H9 (cell line): ENCODE results near the gene WNT6. TPM values are rescaled to one million over a fixed set of nuclear protein-coding genes. Genes with fewer than 3 reads are reported as not detected.

ENCODE experiments used
- DNase-seq: peaks from one replicate; pipeline ENCODE4 v3.0.0-alpha.2; 2017
- H2AFZ ChIP-seq: one replicate; pipeline ENCODE4 v1.6.1; 2013; ENCODE audit warnings: mild to moderate bottlenecking, low read length, control low read depth, moderate library complexity
- H2AK5ac ChIP-seq: 2 replicates; pipeline ENCODE4 v1.6.1; 2013; ENCODE audit warnings: low read length, control low read depth, mixed read lengths; ENCODE audit not compliant: insufficient read length
- H2BK120ac ChIP-seq: one replicate; pipeline ENCODE4 v1.6.1; 2013; ENCODE audit warnings: low read depth, mild to moderate bottlenecking, low read length, control low read depth, inconsistent platforms; ENCODE audit not compliant: poor library complexity, severe bottlenecking
- H2BK12ac ChIP-seq: 2 replicates; pipeline ENCODE4 v1.6.1; 2013; ENCODE audit warnings: low read length, control low read depth, mixed read lengths, low read depth; ENCODE audit not compliant: insufficient read length
- H2BK15ac ChIP-seq: 2 replicates; pipeline ENCODE4 v1.6.1; 2013; ENCODE audit warnings: low read depth, low read length, control low read depth
- H2BK20ac ChIP-seq: one replicate; pipeline ENCODE4 v1.6.1; 2013; ENCODE audit warnings: low read depth, mild to moderate bottlenecking, low read length, control low read depth, inconsistent platforms; ENCODE audit not compliant: poor library complexity, severe bottlenecking
- H2BK5ac ChIP-seq: 2 replicates; pipeline ENCODE4 v1.6.1; 2013; ENCODE audit warnings: low read length, control low read depth, mixed read lengths; ENCODE audit not compliant: insufficient read length
- H3K14ac ChIP-seq: 2 replicates; pipeline ENCODE4 v1.6.1; 2013; ENCODE audit warnings: low read length, control low read depth; ENCODE audit not compliant: insufficient read depth
- H3K18ac ChIP-seq: 2 replicates; pipeline ENCODE4 v1.6.1; 2013; ENCODE audit warnings: low read depth, mild to moderate bottlenecking, mixed read lengths, low read length, control low read depth; ENCODE audit not compliant: insufficient read length
- H3K23ac ChIP-seq: 2 replicates; pipeline ENCODE4 v1.6.1; 2013; ENCODE audit warnings: low read length, control low read depth, mixed read lengths, low read depth; ENCODE audit not compliant: insufficient read length
- H3K23me2 ChIP-seq: 2 replicates; pipeline ENCODE4 v1.6.1; 2013; ENCODE audit warnings: low read depth, mild to moderate bottlenecking, mixed read lengths, low read length, control low read depth; ENCODE audit not compliant: insufficient read length, poor library complexity, severe bottlenecking
- H3K27ac ChIP-seq: 2 replicates; pipeline ENCODE4 v1.5.1; 2013; ENCODE audit warnings: low read length, control low read depth, mixed read lengths, low read depth; ENCODE audit not compliant: insufficient read length
- H3K27me3 ChIP-seq: 2 replicates; pipeline ENCODE4 v1.6.1; 2013; ENCODE audit warnings: low read length, control low read depth, inconsistent platforms; ENCODE audit not compliant: insufficient read depth
- H3K4ac ChIP-seq: 2 replicates; pipeline ENCODE4 v1.6.1; 2013; ENCODE audit warnings: low read depth, mild to moderate bottlenecking, control low read depth, inconsistent platforms, low read length, moderate library complexity
- H3K4me1 ChIP-seq: 2 replicates; pipeline ENCODE4 v1.6.1; 2013; ENCODE audit warnings: low read length, control low read depth, inconsistent platforms; ENCODE audit not compliant: insufficient read depth
- H3K4me2 ChIP-seq: 2 replicates; pipeline ENCODE4 v1.6.1; 2013; ENCODE audit warnings: low read length, control low read depth, mixed read lengths; ENCODE audit not compliant: insufficient read length, insufficient read depth
- H3K56ac ChIP-seq: 2 replicates; pipeline ENCODE4 v1.6.1; 2013; ENCODE audit warnings: low read depth, mild to moderate bottlenecking, mixed read lengths, low read length, control low read depth; ENCODE audit not compliant: insufficient read length
- H3K79me1 ChIP-seq: 2 replicates; pipeline ENCODE4 v1.6.1; 2013; ENCODE audit warnings: low read depth, mild to moderate bottlenecking, moderate library complexity, low read length, control low read depth, inconsistent platforms; ENCODE audit not compliant: insufficient read depth, poor library complexity, severe bottlenecking
- H3K79me2 ChIP-seq: 2 replicates; pipeline ENCODE4 v1.6.1; 2013; ENCODE audit warnings: low read length, control low read depth, inconsistent platforms; ENCODE audit not compliant: insufficient read depth
- H3K9ac ChIP-seq: 2 replicates; pipeline ENCODE4 v1.6.1; 2013; ENCODE audit warnings: low read length, control low read depth, mixed read lengths; ENCODE audit not compliant: insufficient read length; ENCODE audit errors: extremely low read depth
- H3K9me3 ChIP-seq: one replicate; pipeline ENCODE4 v1.6.1; 2013; ENCODE audit warnings: low read depth, low read length, inconsistent platforms; ENCODE audit not compliant: control insufficient read depth
- H3T11ph ChIP-seq: one replicate; pipeline ENCODE4 v1.6.1; 2013; ENCODE audit warnings: mild to moderate bottlenecking, low read length, control low read depth, inconsistent platforms
- H4K20me1 ChIP-seq: one replicate; pipeline ENCODE4 v1.6.1; 2013; ENCODE audit not compliant: control insufficient read depth, insufficient read length, insufficient read depth
- H4K5ac ChIP-seq: 2 replicates; pipeline ENCODE4 v1.6.1; 2013; ENCODE audit warnings: low read depth, mild to moderate bottlenecking, mixed read lengths, low read length, control low read depth; ENCODE audit not compliant: insufficient read length
- H4K8ac ChIP-seq: replicated peaks from 2 replicates; pipeline ENCODE4 v1.6.1; 2013; ENCODE audit warnings: low read length, control low read depth, mixed read lengths, low read depth; ENCODE audit not compliant: insufficient read length
- H4K91ac ChIP-seq: 2 replicates; pipeline ENCODE4 v1.6.1; 2013; ENCODE audit warnings: low read depth, mild to moderate bottlenecking, moderate library complexity, mixed read lengths, low read length, control low read depth; ENCODE audit not compliant: insufficient read length
- H3K27ac Mint-ChIP-seq, 3 experiments: 2 replicates in 2 of 3; 3 replicates in 1 of 3; pipeline ENCODE4 v1.8.0; 2020 to 2021; ENCODE audit warnings: mixed read lengths in 3 of 3, mild to moderate bottlenecking in 1 of 3, moderate library complexity in 1 of 3
- H3K27me3 Mint-ChIP-seq: 2 replicates; pipeline ENCODE4 v1.8.0; 2021; ENCODE audit warnings: low read depth, mild to moderate bottlenecking, moderate library complexity, mixed read lengths
- H3K36me3 Mint-ChIP-seq, 3 experiments: 2 replicates in 2 of 3; 3 replicates in 1 of 3; pipeline ENCODE4 v1.8.0; 2020 to 2021; ENCODE audit warnings: low read depth in 3 of 3, mixed read lengths in 3 of 3; ENCODE audit not compliant: insufficient read depth in 1 of 3
- H3K4me1 Mint-ChIP-seq, 2 experiments: 2 replicates each; pipeline ENCODE4 v1.8.0; 2020; ENCODE audit warnings: mixed read lengths in 2 of 2
- H3K4me3 Mint-ChIP-seq, 2 experiments: 2 replicates in 1 of 2; 3 replicates in 1 of 2; pipeline ENCODE4 v1.8.0; 2020 to 2021; ENCODE audit warnings: mild to moderate bottlenecking in 2 of 2, mixed read lengths in 2 of 2, moderate library complexity in 1 of 2
- H3K9me3 Mint-ChIP-seq, 2 experiments: 2 replicates in 1 of 2; 3 replicates in 1 of 2; pipeline ENCODE4 v1.8.0; 2020; ENCODE audit warnings: mild to moderate bottlenecking in 2 of 2, mixed read lengths in 2 of 2, moderate library complexity in 1 of 2
- WGBS: extraction: QIAGEN DNeasy Blood & Tissue Kit; methylation state at CpG from one replicate; pipeline ENCODE4 v1.1.7; 2013; ENCODE audit warnings: missing lambda C conversion rate, low lambda C conversion rate, mixed read lengths; ENCODE audit not compliant: insufficient read length; ENCODE audit errors: extremely low coverage; 5-methylcytosine and 5-hydroxymethylcytosine counted together
- total RNA-seq: library from RNA; stranded (reverse); gene quantifications from 2 replicates; pipeline ENCODE4 v1.2.1, GENCODE V29; 2021
- TF ChIP-seq, protein P1 (sequence below): fragments of 200-600 bp; sonication (generic); conservative IDR thresholded peaks from 3 replicates; pipeline ENCODE4 v1.8.0; 2021; ENCODE audit warnings: antibody characterized with exemption, mild to moderate bottlenecking

WNT6 gene
- total RNA-seq, 1 experiment from 2014 or later = not detected

DNA sequence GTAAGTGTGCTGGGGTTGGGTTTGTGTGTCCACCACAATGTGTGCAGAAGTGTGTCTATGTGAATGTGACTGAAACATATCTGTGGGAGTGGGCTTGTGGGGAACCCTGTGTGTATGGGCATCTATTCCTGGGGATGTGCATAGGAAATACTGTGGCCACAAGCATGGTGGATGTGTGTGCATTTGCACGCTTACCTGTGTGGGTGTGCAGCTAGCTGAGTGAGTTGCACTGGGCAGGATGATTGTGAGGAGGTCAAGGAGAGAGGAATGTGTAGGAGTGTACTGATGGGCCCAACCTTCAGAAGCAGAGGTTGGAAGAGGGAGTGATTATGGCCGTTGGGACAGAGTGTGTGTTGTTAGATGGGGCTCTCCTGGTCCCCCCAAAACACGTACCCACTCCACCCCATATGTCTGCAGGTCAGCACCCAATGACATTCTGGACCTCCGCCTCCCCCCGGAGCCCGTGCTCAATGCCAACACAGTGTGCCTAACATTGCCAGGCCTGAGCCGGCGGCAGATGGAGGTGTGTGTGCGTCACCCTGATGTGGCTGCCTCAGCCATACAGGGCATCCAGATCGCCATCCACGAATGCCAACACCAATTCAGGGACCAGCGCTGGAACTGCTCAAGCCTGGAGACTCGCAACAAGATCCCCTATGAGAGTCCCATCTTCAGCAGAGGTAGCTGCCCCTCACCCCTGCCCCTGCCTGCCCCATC is 22.3 kb downstream of the WNT6 start:
- Histone ChIP-seq H2BK5ac (no peak overlapping the region), H3T11ph (no peak overlapping the region), H3K9me3 (no peaks in the 10 kb centered on the region), H2AK5ac (no peak overlapping the region), H3K27me3 (peaks cover 89% of the 10 kb centered on the region), H4K20me1 (peaks cover 2% of the 10 kb centered on the region), H2BK15ac (no peak overlapping the region), H2BK12ac (no peak overlapping the region), H3K18ac (no peak overlapping the region), H3K79me2 (no peaks in the 10 kb centered on the region), H2BK120ac (no peak overlapping the region), H3K56ac (no peak overlapping the region), H3K23me2 (no peaks in the 10 kb centered on the region), H3K9ac (no peak overlapping the region), H3K4me1 (no peaks in the 10 kb centered on the region), H3K27ac (no peak overlapping the region), H4K8ac (no peak overlapping the region), H3K14ac (no peak overlapping the region), H4K5ac (no peak overlapping the region), H4K91ac (no peak overlapping the region), H2AFZ (no peak overlapping the region), H3K79me1 (no peaks in the 10 kb centered on the region), H2BK20ac (no peak overlapping the region), H3K4me2 (no peak overlapping the region), H3K4ac (no peak overlapping the region), H3K23ac (no peak overlapping the region)
- TF ChIP-seq, protein P1, sequence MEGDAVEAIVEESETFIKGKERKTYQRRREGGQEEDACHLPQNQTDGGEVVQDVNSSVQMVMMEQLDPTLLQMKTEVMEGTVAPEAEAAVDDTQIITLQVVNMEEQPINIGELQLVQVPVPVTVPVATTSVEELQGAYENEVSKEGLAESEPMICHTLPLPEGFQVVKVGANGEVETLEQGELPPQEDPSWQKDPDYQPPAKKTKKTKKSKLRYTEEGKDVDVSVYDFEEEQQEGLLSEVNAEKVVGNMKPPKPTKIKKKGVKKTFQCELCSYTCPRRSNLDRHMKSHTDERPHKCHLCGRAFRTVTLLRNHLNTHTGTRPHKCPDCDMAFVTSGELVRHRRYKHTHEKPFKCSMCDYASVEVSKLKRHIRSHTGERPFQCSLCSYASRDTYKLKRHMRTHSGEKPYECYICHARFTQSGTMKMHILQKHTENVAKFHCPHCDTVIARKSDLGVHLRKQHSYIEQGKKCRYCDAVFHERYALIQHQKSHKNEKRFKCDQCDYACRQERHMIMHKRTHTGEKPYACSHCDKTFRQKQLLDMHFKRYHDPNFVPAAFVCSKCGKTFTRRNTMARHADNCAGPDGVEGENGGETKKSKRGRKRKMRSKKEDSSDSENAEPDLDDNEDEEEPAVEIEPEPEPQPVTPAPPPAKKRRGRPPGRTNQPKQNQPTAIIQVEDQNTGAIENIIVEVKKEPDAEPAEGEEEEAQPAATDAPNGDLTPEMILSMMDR = no peak
- Mint-ChIP-seq H3K9me3 (peaks cover 2 to 5% of the 10 kb centered on the region in 2 experiments; a peak in 4 of 5 replicates), H3K27ac (no peak overlapping the region), H3K4me3 (no peak overlapping the region), H3K27me3 (peaks cover 96% of the 10 kb centered on the region), H3K4me1 (peaks cover 17 to 28% of the 10 kb centered on the region in 2 experiments), H3K36me3 (no peaks in the 10 kb centered on the region; a peak in 1 of 7 replicates)
- no peak for DNase-seq
- WGBS = no CpG with 5 or more reads among the region's 13 CpGs
